ENCODE data around the gene KCNQ1OT1.
"Not testable (repeated sequence)": the region's sequence is repeated elsewhere in the genome, so short reads cannot be mapped to it uniquely, and the experiment has no call there.

KCNQ1OT1 gene

DNA sequence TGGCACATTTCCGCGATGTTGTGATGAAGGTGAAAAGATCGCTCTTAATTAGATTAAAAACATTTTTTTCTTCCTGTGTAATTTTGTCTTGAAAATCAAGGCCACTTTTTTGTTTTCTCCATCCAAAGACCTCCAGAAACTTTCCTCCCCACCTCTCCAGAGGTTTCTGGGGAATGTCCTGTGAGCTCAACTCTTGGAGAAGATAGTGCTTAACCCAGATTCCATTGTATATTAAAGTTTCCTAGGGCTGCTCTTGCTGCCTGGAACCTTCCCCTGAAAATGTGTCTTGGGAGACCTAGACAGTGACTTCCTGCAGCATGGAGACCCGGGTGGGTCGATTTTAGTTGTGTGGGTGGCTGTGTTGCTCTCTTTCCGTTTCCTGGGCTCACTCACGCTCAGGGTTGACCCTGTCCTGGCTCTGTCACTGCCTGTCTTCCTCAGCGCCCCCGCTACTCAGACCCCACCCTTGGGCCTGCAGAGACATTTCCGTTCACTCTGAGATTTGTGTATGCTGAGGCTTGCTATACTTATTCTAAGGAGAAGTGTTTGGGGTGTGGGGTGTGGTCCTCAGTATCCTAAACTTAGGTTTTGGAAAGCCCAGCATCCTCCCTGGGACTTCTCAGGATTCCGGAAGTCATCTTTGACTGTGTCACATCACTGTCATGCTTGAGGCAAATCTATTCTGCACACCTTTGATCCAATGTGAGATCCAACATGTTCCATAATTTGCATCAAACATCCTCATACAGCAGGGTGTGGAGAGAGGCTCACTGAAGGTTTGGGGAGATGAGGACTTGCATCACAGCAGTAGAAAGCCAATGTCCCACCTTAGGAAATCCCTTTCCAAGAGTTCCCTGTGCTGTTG is 47.2 kb downstream of the KCNQ1OT1 start:
- no peak for DNase-seq (ENCODE audit: low read depth)

DNA sequence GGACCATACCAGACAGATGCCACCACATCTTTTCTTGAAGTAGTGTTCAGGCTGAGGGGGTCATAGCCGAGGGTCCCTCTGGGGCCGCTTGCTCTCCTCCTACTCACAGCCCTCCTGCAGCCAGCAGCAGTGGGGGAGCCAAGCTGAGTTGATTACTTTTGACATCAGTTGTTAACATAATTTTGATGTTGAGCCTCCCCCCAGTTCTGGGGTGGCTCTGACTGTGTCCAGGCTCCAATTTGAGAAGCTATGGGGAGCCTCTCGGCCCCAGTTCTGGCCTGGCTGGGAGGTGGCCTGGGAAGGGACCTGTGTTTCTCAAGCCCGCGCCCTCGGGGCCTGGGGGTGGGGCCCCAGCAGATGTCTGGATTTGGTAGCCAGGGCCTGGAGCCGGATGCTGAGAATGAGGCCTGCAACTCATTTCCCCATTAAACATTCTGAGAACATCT is 47.9 kb downstream of the KCNQ1OT1 start:
- no peak for DNase-seq (ENCODE audit: low read depth)

DNA sequence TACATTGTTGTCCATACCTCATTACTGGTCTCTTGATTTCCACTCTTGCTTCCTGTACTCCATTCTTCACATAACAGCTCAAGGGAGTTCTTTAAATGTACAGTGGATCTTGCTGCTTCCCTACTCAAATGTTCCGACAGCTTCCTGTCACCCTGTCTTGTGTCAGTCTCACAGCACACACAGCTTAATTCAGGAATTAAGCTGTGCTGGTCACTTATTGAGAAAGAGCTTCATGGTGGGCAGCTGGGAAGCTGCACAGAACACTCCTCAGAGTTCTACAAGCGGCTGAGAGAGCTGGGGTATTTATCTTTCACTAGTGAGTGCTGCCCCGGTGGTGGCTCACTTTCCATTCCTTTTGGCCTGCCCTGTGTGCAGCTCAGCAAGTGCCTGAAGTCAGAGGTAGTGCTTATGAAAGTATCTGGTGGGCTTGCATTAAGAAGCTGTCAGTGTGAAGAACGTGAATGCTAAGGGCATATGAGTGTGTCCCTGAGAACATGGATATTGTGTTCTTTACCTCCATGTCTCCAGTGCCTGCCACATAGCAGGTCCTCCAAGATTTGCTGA is 48.7 kb downstream of the KCNQ1OT1 start:
- no peak for DNase-seq (ENCODE audit: low read depth)

DNA sequence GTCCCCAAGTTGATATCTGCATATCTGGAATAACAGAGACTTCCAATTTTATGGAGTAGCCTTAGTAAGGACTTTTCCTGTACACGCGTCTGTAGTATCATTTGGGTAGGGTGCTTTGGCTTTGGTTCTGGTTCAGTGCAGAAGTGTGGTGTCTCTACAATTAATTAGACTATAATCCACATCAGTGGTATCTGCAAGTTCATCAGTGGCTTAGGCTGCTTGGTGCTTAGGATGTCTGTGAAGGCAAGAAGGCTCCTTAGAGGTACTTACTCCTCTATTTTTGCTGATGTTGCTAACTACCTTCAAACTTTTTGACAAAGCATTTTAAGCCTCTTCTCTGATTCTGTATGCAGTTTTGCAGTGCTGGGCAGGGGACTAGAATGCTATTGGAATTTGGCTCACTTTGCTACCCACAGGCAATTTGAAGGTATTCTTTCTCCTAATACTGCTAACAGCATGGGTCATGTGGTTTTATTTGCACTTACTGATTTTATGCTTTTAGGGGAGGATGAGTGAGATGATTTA is 49.4 kb downstream of the KCNQ1OT1 start:
- no peak for DNase-seq (ENCODE audit: low read depth)

DNA sequence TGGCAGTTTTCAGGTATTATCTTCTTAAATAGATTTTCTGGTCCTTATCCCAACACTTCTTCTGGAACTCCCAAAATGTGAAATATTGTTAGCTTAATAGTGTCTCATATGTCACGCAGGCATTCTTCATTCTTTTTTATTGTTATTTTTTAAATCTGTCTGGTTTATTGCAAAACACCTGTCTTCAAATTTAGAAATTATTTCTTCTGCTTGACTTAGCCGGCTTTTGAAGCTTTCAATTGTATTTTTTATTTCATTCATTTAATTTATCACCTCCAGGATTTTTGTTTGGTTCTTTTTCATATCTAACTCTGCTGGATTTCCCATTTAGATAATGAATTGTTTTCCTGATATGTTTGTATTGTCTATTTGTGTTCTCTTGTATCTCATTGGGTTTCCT is 49.9 kb downstream of the KCNQ1OT1 start:
- DNase-seq (ENCODE audit: low read depth): no peak

DNA sequence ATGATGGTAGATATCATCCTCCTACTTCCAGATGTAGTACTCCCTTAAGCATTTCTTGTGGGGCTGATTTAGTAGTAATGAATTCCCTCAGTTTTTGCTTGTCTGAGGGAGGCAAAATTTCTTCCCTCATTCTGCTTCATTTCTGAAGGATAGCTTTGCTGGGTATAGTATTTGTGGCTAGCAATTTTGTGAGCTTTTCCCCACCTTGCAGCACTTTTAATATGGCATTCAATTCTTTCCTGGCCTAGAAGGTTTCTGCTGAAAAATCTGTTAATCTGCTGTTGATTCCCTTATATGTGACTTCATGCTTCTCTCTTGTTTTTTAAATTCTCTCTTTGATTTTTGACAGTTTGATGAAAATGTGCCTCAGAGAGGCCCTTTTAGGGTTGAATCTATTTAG is 50.4 kb downstream of the KCNQ1OT1 start:
- DNase-seq (ENCODE audit: low read depth): no peak

DNA sequence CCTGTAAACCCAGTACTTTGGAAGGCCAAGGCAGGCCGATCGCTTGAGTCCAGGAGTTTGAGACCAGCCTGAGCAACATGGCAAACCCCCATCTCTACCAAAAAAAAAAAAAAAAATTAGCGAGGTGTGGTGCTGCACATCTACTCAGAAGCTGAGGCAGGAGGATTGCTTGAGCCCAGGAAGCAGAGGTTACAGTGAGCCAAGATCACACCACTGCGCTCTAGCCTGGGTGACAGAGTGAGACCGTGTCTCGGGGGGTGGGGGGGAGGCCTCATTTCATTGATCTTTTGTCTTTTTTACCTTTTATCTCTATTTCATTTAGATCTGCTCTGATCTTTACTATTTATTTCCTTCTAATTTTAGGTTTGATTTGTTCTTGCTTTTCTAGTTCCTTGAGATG is 51.8 kb downstream of the KCNQ1OT1 start:
- DNase-seq (ENCODE audit: low read depth): no peak

DNA sequence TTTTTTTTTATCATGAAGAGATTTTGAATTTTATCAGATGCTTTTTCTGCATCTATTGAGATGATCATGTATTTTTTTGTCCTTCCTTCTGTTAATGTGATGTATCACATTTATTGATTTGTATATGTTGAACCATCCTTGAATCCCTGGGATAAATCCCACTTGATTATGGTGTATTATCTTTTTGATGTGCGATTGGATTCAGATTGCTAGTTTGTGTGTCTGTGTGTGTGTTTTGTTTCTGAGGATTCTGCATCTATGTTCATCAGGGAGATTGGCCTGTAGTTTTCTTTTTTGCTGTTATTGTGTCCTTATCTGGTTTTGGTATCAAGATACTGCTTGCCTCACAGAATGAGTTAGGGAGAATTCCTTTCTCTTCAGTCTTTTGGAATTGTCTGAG is 52.6 kb downstream of the KCNQ1OT1 start:
- DNase-seq (ENCODE audit: low read depth): no peak

DNA sequence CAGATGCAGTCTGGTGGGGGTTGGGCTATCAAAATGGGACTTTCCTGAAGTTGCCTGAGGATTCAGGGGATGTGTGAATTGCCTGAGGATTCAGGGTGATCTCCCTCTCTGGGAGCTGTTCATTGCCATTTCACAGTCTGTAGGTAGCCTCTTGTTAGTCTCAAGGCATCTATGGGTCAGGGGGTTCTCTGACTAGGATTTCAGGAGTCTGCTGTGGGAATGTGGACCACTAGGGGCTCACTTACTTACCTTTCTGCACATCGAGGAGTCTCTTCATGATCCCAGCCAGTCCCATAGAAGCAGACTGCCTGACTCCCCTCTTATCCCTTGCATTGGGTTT is 54.0 kb downstream of the KCNQ1OT1 start:
- DNase-seq (ENCODE audit: low read depth): no peak

DNA sequence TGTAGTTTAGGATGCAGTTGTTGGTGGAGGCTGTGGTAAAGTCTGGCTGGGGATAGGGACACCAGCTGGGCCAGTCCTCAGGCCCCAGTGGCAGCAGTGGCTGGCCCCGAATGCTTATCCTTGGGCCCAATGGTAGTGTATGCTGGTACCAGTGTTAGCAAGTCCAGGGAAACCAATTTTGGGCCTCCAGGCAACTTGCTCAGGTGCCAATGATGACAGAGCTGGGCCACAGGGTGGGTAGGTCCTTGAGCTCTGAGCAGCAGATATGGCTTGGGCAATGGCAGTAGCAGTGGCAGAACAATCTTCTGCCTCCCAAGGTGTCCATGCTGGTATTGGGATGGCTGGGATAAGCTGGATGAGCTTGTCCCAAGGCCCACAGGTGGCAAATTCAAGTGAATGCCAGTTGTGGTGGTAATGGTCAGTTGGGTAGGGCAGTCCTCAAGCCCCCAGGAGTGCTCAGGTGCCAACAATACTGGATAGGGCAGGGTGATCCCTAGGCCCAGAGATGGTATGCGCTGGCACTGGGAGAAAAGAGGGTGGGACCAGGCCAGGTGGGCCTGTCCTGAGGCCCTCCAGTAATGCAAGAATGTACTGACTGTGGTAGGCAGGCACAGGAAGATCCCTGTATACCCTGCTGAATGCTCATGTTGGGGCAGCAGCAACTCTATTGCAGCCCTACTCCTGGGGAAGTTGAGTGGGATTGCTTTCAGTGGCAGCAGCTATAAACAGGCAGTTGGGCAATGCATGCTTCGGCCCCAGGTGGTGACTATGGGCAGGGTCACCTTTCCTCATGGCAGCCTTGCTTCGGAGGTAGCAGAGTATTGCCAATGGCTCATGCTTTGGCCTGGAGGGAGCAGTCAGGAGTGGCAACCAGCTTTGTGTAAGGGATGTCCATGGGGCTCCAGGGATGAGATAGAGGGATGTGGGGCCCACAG is 54.7 kb downstream of the KCNQ1OT1 start:
- no peak for DNase-seq (ENCODE audit: low read depth)

DNA sequence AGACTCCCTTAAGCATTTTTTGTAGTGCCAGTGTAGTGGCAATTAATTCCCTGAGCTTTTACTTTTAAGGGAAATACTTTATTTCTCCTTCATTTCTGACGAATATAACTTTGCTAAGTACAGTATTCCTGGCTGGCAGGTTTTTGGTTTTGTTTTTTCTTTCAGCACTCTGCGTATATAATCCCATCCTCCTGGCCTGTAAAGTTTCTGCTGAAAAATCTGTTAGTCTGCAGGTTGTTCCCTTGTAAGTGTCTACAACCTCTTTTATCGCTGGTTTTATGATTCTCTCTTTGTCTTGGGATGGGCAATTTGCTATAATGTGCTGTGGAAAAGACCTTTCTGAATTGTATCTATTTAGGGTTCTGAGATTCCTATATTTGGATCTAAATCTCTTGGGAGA is 56.0 kb downstream of the KCNQ1OT1 start:
- no peak for DNase-seq (ENCODE audit: low read depth)

DNA sequence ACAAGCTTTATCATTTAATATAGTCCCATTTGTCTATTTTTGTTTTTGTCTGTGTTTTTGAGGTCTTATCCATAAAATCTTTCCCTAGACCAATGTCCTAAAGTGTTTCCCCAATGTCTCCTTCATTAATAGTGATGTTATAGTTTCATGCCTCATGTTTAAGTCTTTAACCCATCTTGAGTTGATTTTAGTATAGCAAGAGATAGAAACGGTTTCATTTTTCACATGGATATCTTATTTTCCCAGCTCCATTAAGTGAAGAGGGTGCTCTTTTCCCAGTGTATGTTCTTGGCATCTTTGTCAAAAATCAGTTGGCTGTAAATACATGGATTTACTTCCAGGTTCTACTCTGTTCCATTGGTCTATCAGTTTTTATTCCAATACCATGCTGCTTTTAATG is 58.2 kb downstream of the KCNQ1OT1 start:
- DNase-seq (ENCODE audit: low read depth): no peak

DNA sequence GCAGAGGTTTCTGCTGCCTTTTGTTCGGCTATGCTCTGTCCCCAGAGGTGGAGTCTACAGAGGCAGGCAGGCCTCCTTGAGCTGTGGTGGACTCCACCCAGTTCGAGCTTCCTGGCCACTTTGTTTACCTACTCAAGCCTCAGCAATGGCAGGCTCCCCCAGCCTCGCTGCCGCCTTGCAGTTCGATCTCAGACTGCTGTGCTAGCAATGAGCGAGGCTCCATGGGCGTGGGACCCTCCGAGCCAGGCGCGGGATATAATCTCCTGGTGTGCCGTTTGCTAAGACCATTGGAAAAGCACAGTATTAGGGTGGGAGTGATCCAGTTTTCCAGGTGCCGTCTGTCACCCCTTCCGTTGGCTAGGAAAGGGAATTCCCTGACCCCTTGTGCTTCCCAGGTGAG is 60.0 kb downstream of the KCNQ1OT1 start:
- not testable (repeated sequence) for DNase-seq (ENCODE audit: low read depth)

DNA sequence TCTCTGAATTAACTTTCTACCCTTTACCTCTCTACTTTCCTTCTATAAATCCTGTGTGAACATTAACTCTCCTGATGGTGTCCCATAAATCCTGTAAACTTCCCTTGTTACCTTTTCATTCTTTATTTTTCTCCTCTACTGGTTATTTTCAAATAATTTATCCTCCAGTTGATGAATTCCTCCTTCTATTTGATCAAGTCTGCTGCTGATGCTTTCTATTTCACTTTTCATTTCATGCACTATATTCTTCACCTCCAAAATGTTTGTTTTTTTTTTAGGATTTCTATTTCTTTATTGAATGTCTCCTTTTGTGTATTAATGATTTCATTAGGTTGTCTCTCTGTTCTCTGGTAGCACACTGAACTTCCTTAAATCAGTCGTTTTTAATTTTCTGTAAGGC is 68.6 kb downstream of the KCNQ1OT1 start:
- DNase-seq (ENCODE audit: low read depth): no peak

DNA sequence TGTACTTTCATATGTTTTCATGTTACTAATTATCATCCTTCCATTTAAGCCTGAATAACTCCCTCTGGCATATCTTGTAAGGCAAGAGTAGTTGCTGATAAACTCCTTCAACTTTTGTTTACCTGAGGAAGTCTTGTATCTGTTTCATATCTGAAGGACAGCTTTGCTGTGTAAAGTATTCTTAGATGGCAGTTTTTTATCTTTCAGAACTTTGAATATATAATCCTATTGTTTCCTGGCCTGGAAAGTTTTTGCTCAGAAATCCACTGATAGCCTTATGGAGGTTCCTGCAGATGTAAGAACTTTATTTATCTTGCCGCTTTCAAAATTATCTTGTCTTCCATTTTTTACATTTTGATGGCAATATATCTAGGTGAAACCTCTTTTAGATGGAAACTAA is 69.1 kb downstream of the KCNQ1OT1 start:
- no peak for DNase-seq (ENCODE audit: low read depth)

DNA sequence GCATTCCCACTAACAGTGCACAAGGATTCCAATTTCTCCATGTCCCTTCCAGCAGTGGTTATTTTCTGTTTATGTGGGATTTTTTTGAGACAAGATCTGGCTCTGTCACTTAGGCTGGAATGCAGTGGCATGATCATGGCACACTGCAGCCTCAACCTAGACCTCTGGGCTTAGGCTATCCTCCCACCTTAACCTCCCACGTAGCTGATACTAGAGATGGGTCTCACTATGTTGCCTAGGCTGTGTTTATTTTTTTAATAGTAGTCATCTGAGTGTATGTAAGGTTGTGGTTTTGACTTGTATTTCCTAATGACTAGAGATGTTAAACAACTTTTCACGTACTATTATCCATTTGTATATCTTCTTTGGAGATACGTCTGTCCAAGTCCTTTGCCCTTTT is 74.6 kb downstream of the KCNQ1OT1 start:
- no peak for DNase-seq (ENCODE audit: low read depth)

DNA sequence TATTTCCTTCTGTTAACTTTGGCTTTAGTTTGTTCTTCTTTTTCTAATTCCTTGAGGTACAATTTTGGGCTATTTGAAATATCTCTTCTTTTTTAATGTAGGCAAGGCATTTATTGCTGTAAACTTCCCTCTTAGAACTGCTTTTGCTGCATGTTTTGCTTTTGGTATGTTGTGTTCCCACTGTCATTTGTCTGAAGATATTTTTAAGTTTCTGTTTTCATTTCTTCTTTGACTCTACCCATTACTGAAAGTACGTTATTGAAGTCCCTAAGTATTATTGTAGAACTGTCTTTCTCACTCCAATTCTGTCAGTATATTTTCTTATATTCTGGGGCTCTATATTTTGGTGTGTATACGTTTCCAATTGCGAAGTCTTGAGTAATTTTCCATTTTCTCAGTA is 77.9 kb downstream of the KCNQ1OT1 start:
- DNase-seq (ENCODE audit: low read depth): no peak

DNA sequence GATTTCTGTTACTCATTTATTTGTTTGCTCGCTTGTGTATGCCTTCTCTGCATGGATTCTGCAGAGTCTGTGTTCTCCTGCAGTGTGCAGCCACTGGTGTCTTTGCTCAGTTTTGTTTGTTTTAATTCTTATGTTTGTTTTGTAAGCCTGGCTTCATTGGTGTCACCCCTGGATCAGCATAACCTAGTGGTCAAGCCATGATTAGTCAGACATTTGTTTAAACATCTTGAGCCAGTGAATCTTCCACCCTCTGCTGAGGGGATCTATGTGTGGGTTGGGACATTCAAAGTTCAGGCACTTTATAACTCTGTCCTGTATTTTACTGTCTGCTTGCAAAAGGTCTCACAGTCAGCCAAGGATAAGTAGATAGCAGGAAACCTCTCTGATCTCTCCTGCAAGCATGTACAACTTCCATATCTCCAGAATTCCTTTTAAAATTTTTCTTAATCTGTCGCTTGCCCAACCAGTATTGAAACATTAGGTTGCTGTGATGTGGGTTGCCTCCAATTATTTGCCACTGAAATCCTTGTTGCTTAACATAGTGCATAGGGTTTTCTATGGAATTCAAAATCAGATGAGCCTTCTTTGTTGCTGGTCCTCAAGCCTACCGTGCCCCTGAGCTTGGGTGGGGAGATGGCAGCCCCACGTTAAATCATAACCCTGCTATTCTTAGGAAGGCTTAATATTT is 86.8 kb downstream of the KCNQ1OT1 start:
- no peak for DNase-seq (ENCODE audit: low read depth)

DNA sequence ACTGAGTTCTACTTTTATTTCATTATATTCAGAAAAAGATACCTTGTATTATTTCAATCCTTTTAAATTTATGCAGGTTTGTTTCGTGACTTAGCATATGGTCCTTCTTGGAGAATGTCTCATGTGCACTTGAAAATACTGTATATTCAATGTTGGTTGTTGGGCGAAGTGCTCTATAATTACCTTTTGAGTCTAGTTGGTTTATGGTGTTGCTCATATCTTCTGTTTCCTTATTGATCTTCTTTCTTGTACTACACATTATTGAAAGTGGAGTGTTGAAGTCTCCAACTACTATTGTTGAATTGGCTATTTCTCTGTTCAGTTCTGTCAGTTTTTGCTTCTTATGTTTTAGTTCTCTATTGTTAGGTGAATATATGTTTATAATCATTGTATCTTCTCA is 90.4 kb downstream of the KCNQ1OT1 start:
- DNase-seq (ENCODE audit: low read depth): no peak

DNA sequence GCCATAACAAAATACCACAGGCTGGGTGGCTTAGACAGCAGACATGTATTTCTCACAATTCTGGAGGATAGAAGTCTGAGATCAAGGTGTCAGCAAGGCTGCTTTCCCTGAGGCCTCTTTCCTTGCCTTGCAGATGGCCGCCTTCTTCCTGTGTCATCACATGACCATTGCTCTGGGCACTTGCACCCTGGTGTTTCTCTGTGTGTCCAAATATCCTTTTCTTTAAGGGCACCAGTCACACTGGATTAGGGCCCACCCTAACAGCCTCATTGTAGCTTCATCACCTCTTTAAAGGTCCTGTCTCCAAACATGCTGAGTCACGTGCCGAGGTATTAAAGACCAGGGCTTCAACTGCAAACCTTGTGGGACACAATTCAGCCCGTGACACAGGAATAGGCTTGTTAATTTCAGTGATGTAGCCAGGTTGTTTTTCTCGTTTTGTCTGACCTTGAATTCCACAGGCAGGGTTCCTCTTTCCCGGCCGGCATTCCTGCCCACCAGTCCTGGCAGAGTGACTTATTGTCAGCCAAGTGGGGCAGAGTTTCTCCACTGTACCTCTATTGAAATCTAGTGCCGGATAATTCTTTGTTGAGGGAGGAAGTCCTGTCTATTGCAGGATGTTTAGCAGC is 100.1 kb downstream of the KCNQ1OT1 start:
- DNase-seq (ENCODE audit: low read depth): no peak

DNA sequence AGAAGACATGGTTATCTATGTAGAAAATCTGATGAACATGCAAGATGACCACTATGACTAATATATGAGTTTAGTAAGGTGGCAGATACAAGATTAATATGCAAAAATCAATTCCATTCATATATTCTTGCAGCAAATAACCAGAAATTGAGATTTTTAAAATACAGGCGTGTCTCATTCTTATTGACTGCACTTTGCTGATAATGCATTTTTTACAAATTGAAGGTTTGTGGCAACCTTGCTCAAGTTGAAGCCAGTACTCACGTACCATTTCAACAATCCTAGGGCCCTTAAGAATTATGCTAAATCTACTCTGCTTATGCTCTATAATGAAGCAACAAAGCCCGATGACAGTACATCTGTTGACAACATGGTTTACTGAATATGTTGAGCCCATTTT is 104.6 kb downstream of the KCNQ1OT1 start:
- DNase-seq (ENCODE audit: low read depth): no peak

DNA sequence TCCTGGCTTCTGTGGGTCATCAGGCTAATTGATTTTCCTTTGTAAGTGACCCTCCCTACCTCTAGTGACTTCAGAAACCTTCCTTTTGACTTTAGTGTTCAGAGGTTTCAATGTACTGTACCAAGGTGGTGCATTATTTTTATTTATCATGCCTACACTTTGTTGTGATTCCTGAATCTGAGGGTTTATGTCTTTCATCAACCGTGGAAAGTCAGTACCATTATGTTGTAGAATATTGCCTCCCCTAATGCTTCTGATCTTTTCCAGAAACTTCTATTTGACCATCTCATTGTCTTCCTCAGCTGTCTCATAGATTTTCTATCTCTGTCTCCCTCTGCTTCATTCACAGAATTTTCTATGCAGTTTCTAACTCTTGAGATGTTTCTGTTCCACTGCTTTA is 105.5 kb downstream of the KCNQ1OT1 start:
- DNase-seq (ENCODE audit: low read depth): no peak
